ENCODE data around the gene STK11.

DNA sequence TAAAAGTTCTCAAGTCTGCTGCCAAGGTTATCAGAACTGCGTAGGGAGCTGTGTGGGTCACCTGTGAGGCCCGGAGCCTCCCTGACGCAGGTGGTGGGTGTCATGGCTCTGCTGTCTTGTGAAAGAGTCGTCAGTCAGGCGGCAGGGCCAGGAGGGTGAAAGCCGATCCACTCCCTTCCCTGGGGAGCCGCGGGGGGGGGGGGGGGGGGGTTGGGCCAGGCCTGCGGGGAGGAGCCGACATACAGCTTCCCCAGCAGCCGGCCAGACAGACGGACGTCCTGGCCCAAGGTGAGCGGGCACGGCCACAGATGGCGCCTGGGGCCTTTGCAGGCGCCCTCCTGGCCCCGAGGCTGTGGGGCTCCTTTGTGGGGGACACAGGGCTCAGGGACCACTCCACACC is 43.9 kb upstream of the STK11 start:
- TF ChIP-seq, protein P1, sequence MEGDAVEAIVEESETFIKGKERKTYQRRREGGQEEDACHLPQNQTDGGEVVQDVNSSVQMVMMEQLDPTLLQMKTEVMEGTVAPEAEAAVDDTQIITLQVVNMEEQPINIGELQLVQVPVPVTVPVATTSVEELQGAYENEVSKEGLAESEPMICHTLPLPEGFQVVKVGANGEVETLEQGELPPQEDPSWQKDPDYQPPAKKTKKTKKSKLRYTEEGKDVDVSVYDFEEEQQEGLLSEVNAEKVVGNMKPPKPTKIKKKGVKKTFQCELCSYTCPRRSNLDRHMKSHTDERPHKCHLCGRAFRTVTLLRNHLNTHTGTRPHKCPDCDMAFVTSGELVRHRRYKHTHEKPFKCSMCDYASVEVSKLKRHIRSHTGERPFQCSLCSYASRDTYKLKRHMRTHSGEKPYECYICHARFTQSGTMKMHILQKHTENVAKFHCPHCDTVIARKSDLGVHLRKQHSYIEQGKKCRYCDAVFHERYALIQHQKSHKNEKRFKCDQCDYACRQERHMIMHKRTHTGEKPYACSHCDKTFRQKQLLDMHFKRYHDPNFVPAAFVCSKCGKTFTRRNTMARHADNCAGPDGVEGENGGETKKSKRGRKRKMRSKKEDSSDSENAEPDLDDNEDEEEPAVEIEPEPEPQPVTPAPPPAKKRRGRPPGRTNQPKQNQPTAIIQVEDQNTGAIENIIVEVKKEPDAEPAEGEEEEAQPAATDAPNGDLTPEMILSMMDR (IDR thresholded peaks at IDR 0.05; ENCODE audit: insufficient read depth, low read length), result no peak
- no peak for TF ChIP-seq POLR2AphosphoS5 (IDR thresholded peaks at IDR 0.05; ENCODE audit: low read depth)

Data from HL-60 (cell line).